ENCODE data around the gene FAM171A1. TPM values are rescaled to one million over a fixed set of nuclear protein-coding genes. Genes with fewer than 3 reads are reported as not detected.
"Not testable (repeated sequence)": the region's sequence is repeated elsewhere in the genome, so short reads cannot be mapped to it uniquely, and the experiment has no call there.

Gene FAM171A1
- total RNA-seq, 4 donors from 2014 or later, result 7.4 to 40.4 (median 21.6) TPM

DNA sequence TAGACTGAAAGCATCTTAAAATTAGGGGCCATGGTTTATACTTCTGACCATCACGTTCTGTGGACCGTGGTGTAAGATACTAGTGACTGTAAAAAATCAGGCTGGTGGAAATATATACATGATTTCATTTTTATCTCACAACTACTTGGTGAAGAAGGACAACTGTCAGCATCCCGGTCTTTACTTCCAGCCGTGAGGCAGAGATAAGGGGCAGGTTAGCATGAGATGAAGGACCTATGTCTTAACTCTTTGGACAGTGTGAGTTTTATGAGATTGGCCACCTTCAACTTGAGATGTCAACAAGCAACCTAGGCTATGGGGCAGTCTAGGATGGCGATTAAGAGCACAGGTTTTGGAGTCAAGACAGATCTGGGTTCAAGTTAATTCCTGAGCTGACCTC, 37.5 kb upstream of the FAM171A1 start:
- Histone ChIP-seq H3K4me3 (no peak overlapping the region), H3K27ac (no peak overlapping the region), H3K27me3 (no peaks in the 10 kb centered on the region), H3K36me3 (no peaks in the 10 kb centered on the region), H3K4me1 (no peaks in the 10 kb centered on the region), H3K9me3 (no peaks in the 10 kb centered on the region)
- TF ChIP-seq, protein P1, sequence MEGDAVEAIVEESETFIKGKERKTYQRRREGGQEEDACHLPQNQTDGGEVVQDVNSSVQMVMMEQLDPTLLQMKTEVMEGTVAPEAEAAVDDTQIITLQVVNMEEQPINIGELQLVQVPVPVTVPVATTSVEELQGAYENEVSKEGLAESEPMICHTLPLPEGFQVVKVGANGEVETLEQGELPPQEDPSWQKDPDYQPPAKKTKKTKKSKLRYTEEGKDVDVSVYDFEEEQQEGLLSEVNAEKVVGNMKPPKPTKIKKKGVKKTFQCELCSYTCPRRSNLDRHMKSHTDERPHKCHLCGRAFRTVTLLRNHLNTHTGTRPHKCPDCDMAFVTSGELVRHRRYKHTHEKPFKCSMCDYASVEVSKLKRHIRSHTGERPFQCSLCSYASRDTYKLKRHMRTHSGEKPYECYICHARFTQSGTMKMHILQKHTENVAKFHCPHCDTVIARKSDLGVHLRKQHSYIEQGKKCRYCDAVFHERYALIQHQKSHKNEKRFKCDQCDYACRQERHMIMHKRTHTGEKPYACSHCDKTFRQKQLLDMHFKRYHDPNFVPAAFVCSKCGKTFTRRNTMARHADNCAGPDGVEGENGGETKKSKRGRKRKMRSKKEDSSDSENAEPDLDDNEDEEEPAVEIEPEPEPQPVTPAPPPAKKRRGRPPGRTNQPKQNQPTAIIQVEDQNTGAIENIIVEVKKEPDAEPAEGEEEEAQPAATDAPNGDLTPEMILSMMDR (IDR thresholded peaks at IDR 0.05), result no peak
- no peak for TF ChIP-seq POLR2A (IDR thresholded peaks at IDR 0.05)
- DNase-seq, result no peak
- intact Hi-C loops (cut with DNase I; ENCODE audit: low total_unique reads), result no loop called here

DNA sequence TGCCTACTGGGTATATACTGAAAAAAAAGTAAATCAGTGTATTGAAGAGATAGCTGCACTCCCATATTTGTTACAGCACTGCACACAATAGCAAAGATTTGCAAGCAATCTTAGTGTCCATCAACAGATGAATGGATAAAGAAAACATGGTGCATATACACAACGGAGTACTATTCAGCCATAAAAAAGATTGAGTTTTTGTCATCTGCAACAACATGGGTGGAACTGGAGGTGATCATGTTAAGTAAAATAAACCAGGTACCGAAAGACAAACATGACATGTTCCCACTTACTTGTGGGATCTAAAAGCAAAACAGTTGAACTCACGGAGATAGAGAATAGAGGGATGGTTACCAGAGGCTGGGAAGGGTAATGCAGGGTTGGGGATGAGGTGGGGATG, 34.2 kb upstream of the FAM171A1 start:
- no peak overlapping the region for H3K4me3 ChIP-seq
- intact Hi-C loops (cut with DNase I; ENCODE audit: low total_unique reads), result no loop called here
- no peaks in the 10 kb centered on the region for H3K36me3 ChIP-seq
- no peaks in the 10 kb centered on the region for H3K4me1 ChIP-seq
- no peak overlapping the region for H3K27ac ChIP-seq
- TF ChIP-seq, protein P1 (IDR thresholded peaks at IDR 0.05), result no peak
- no peak for TF ChIP-seq POLR2A (IDR thresholded peaks at IDR 0.05)
- no peaks in the 10 kb centered on the region for H3K9me3 ChIP-seq
- no peak for DNase-seq
- H3K27me3 ChIP-seq, result no peaks in the 10 kb centered on the region

DNA sequence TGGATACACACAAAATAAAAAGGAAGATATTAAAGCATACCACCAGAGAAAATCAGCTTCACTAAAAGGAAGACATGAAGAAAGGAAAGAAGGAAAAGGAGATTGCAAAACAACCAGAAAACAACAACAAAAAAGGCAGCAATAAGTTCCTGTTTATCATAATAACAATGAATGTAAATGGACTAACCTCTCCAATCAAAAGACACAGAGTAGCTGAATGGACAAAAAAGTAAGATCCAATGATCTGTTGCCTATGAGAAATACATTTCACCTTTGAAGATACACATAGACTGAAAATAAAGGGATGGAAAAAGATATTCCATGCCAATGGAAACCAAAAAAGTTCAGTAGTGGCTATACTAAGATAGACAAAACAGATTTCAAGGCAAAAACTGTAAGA, 30.3 kb upstream of the FAM171A1 start:
- TF ChIP-seq, protein P1 (IDR thresholded peaks at IDR 0.05), result no peak
- no peak for TF ChIP-seq POLR2A (IDR thresholded peaks at IDR 0.05)
- H3K4me1 ChIP-seq, result no peaks in the 10 kb centered on the region
- DNase-seq, result no peak
- H3K9me3 ChIP-seq, result no peaks in the 10 kb centered on the region
- H3K27me3 ChIP-seq, result no peaks in the 10 kb centered on the region
- H3K27ac ChIP-seq, result no peak overlapping the region
- no peaks in the 10 kb centered on the region for H3K36me3 ChIP-seq
- intact Hi-C loops (cut with DNase I; ENCODE audit: low total_unique reads), result no loop called here
- no peak overlapping the region for H3K4me3 ChIP-seq

DNA sequence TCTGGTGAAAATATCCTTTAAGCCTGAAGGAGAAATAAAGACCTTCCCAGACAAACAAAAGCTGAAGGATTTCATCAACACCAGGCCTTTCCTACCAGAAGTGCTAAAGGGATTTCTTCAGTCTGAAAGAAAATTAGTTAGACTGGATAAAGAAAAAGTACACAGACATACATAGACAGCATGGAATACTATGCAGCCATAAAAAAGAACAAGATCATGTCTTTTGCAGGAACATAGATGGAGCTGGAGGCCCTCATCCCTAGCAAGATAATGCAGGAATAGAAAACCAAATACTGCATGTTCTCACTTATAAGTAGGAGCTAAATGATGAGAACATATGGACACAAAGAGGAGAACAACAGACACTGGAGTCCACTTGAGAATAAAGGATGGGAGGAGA, 29.4 kb upstream of the FAM171A1 start:
- intact Hi-C loops (cut with DNase I; ENCODE audit: low total_unique reads); H3K4me3 ChIP-seq; DNase-seq; H3K4me1 ChIP-seq; H3K27me3 ChIP-seq; H3K9me3 ChIP-seq; H3K36me3 ChIP-seq; H3K27ac ChIP-seq: not testable (repeated sequence)

DNA sequence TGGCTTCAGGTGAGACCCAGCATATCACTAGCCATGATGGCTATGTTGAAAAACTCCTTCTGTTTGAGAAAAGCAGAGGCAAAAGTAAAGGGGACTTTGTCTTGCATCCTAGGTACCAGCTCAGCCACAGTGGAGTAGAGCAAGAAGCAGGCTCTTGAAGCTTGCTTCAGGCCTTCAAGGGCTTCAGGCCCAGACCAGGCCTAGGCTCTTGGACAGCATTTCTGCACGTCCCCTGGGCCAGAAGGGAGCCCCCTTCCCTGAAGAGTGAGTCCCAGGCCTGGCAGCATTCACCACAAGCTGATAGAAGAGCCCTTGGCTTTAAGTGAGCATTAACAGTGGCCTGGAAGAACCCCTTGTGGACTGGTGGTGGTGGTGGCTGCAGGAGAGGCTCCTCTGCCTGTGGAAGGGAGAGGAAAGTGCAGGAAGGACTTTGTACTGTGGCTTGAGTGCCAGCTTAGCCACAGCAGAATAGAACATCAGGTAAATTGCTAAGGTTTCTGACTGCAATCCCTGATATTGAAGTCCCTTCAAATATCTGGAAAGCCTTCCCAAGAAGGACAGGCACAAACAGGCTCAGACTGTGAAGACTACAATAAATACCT, 28.1 kb upstream of the FAM171A1 start:
- no peak for TF ChIP-seq POLR2A (IDR thresholded peaks at IDR 0.05)

DNA sequence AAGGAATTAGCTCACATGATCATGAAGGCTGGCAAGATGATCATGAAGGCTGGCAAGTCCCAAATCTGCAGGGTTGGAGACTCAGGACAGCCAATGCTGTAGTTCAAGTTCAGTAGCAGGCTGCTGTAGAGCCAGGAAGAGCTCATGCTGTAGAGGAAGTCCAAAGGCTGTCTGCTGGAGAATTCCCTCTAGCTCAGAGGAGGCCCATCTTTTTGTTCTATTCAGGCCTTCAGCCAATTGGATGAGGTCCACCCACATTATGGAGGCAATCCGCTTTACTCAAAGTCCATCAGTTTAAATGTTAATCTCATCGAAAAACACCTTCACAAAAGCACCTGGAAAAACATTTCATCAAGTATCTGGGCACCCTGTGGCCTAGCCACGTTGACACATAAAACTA, 24.8 kb upstream of the FAM171A1 start:
- Histone ChIP-seq H3K4me3 (no peak overlapping the region), H3K4me1 (no peaks in the 10 kb centered on the region), H3K27ac (no peak overlapping the region), H3K27me3 (no peaks in the 10 kb centered on the region), H3K9me3 (no peaks in the 10 kb centered on the region), H3K36me3 (no peaks in the 10 kb centered on the region)
- intact Hi-C loops (cut with DNase I; ENCODE audit: low total_unique reads), result no loop called here
- no peak for DNase-seq
- no peak for TF ChIP-seq POLR2A (IDR thresholded peaks at IDR 0.05)
- TF ChIP-seq, protein P1 (IDR thresholded peaks at IDR 0.05), result no peak

More for the DNA sequence above, 28.1 kb upstream of the FAM171A1 start:
- Histone ChIP-seq H3K27me3 (no peaks in the 10 kb centered on the region), H3K4me3 (no peak overlapping the region), H3K27ac (no peak overlapping the region), H3K36me3 (no peaks in the 10 kb centered on the region), H3K4me1 (no peaks in the 10 kb centered on the region), H3K9me3 (no peaks in the 10 kb centered on the region)
- intact Hi-C loops (cut with DNase I; ENCODE audit: low total_unique reads), result no loop called here
- no peak for DNase-seq

All from uterus (tissue), 4 donors.